Lower lobe of right lung (tissue), 2 donors: Measurements from ENCODE around the gene CYB5A. TPM values are rescaled to one million over a fixed set of nuclear protein-coding genes. Genes with fewer than 3 reads are reported as not detected.

ENCODE experiments used
- ATAC-seq, 2 donors: fragments of 200-7000 bp; cut with Tn5 transposase; one replicate each; pipeline ENCODE4 v1.9.1; 2020 to 2022; ENCODE audit warnings: mild to moderate bottlenecking in 2 of 2, moderate library complexity in 2 of 2
- DNase-seq: peaks from one replicate; pipeline ENCODE4 v3.0.0-alpha.2; 2020
- H3K27ac ChIP-seq: fragments of 200-600 bp; one replicate; pipeline ENCODE4 v1.8.0; 2022
- H3K27me3 ChIP-seq: fragments of 200-600 bp; one replicate; pipeline ENCODE4 v1.8.0; 2022; ENCODE audit warnings: low read depth
- H3K36me3 ChIP-seq: fragments of 200-600 bp; one replicate; pipeline ENCODE4 v1.8.0; 2022; ENCODE audit warnings: mild to moderate bottlenecking
- H3K4me1 ChIP-seq: fragments of 200-600 bp; one replicate; pipeline ENCODE4 v1.8.0; 2022
- H3K4me3 ChIP-seq: fragments of 200-600 bp; one replicate; pipeline ENCODE4 v1.8.0; 2022; ENCODE audit warnings: mild to moderate bottlenecking
- H3K9me3 ChIP-seq: fragments of 200-600 bp; one replicate; pipeline ENCODE4 v1.8.0; 2022
- intact Hi-C: fragments of 100-400 bp; cut with DNase I; formaldehyde crosslinking; loops from one replicate; pipeline ENCODE4 v1.11.0; 2022
- total RNA-seq: library from RNA; stranded (reverse); fragmentation: NEBNext Ultra II Directional; extraction: Animal tissue kit (Norgen Biotek cat#: 25700); gene quantifications from one replicate; pipeline ENCODE4 v1.2.1, GENCODE V29; 2021
- TF ChIP-seq, protein P1 (sequence below): fragments of 200-600 bp; IDR thresholded peaks from one replicate; pipeline ENCODE4 v1.8.0; 2022; ENCODE audit warnings: antibody characterized with exemption, mild to moderate bottlenecking
- donor health status: DM: no; HTN: yes; CAD: no; lungs with severe emphysema.

The CYB5A gene
- total RNA-seq, 1 donor from 2014 or later, result 458 TPM

DNA sequence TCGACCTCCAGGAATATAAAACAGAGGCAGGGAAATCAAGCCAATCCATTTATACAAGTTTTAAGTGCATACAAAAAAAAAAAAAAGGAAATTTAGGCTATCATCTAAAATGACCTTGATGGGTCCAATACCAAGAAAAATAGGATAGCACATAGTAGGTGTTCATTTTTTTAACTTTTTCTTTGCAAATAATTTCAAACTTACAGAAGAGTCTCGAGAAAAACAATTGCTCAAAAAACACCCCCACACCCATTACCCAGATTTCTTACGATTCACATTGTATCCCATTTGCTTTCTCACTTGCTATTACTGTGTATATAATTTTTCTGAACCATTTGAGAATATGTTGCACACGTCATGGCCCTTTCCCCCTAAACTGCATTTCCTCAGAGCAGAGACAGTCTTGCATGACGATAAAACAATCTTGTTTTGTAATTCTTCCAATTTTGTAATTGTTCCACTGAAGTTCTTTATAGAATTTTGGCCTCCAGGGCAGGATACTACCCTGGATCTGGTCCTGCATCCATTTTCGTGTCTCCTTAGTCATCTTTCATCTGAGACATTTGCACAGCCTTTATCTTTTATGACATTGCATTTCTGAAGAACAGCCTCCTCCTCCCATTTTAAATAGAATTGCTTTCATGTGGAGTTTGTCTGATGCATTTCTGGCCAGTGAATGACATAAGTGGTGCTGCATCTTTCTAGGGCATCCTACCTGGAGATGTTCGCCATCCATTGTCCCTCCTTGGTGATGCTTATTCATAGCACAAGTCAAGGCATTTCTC lies 68.9 kb downstream of the CYB5A start:
- H3K4me1 ChIP-seq, result no peaks in the 10 kb centered on the region
- DNase-seq, result no peak
- ATAC-seq, result no peak
- TF ChIP-seq, protein P1, sequence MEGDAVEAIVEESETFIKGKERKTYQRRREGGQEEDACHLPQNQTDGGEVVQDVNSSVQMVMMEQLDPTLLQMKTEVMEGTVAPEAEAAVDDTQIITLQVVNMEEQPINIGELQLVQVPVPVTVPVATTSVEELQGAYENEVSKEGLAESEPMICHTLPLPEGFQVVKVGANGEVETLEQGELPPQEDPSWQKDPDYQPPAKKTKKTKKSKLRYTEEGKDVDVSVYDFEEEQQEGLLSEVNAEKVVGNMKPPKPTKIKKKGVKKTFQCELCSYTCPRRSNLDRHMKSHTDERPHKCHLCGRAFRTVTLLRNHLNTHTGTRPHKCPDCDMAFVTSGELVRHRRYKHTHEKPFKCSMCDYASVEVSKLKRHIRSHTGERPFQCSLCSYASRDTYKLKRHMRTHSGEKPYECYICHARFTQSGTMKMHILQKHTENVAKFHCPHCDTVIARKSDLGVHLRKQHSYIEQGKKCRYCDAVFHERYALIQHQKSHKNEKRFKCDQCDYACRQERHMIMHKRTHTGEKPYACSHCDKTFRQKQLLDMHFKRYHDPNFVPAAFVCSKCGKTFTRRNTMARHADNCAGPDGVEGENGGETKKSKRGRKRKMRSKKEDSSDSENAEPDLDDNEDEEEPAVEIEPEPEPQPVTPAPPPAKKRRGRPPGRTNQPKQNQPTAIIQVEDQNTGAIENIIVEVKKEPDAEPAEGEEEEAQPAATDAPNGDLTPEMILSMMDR, result no peak
- H3K27ac ChIP-seq, result no peak overlapping the region
- H3K9me3 ChIP-seq, result no peaks in the 10 kb centered on the region
- H3K27me3 ChIP-seq, result no peaks in the 10 kb centered on the region
- intact Hi-C loops, result no loop called here
- no peaks in the 10 kb centered on the region for H3K36me3 ChIP-seq
- H3K4me3 ChIP-seq, result no peak overlapping the region

DNA sequence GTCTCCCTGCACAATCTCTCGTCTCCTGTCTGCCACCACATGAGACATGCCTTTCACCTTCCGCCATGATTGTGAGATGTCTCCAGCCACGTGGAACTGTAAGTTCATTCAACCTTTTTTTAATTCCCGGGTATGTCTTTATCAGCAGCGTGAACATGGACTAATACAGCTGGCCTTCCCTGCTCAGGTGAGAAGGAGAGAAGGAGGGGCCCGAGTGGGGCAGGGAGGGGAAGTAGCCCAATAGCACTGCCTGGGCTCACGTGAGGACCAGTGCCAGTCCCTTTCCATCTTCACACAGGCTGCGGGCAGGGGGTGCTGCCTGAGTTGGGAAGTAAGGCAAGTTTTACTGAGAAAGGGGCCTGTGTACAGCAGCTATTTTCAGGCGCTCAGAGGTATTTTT lies 70.7 kb downstream of the CYB5A start:
- no peaks in the 10 kb centered on the region for H3K36me3 ChIP-seq
- no peaks in the 10 kb centered on the region for H3K9me3 ChIP-seq
- intact Hi-C loops, result no loop called here
- DNase-seq, result no peak
- no peaks in the 10 kb centered on the region for H3K4me1 ChIP-seq
- no peak overlapping the region for H3K4me3 ChIP-seq
- TF ChIP-seq, protein P1, result no peak
- ATAC-seq, result no peak
- no peaks in the 10 kb centered on the region for H3K27me3 ChIP-seq
- no peak overlapping the region for H3K27ac ChIP-seq

GRCh38 chr18:74219056-74219455 lies 72.7 kb downstream of the CYB5A start:
- H3K27ac ChIP-seq, result no peak overlapping the region
- TF ChIP-seq, protein P1, result no peak
- ATAC-seq (no peak), DNase-seq (no peak)
- H3K4me1 ChIP-seq, result no peaks in the 10 kb centered on the region
- no peaks in the 10 kb centered on the region for H3K9me3 ChIP-seq
- intact Hi-C loops, result no loop called here
- no peaks in the 10 kb centered on the region for H3K36me3 ChIP-seq
- no peak overlapping the region for H3K4me3 ChIP-seq
- H3K27me3 ChIP-seq, result no peaks in the 10 kb centered on the region

DNA sequence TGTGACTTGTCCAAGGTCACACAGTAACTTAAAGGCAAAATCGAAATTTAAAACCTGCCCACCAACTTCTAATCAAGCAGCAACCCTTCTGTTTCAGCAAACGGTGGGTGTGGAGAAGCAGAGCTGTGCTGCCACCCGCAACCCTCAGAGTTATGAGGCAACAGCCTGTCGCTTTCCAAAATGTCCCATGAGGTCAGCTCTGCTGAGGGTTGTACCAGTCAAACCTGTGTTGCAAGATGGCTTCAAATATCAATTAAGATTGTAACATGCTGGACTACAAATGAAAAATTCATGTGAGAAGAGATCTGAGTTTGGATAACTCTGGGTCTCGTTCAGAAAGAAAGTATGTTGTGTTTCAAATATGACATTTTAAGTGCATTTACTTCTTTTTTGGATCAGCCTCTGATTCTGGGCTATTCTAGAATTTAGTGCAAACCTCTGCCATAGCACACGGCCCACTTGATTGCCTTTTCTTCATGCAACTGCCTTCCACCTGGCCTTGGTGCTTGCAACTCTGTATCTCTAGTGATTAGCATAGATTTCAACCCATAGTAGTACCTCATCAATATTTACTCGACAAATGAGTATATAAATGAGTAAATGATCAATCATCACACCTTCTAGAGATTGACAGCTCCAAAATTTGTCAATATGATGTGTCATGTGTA lies 74.2 kb downstream of the CYB5A start:
- no peaks in the 10 kb centered on the region for H3K4me1 ChIP-seq
- TF ChIP-seq, protein P1, result no peak
- H3K27me3 ChIP-seq, result no peaks in the 10 kb centered on the region
- H3K9me3 ChIP-seq, result no peaks in the 10 kb centered on the region
- no peak overlapping the region for H3K4me3 ChIP-seq
- DNase-seq (peak; percentile 64), ATAC-seq (peak; percentile 87 to 88)
- no peaks in the 10 kb centered on the region for H3K36me3 ChIP-seq
- intact Hi-C loops, result no loop called here
- no peak overlapping the region for H3K27ac ChIP-seq

GRCh38 chr18:74216661-74217110 lies 75.1 kb downstream of the CYB5A start:
- no peaks in the 10 kb centered on the region for H3K4me1 ChIP-seq
- no peaks in the 10 kb centered on the region for H3K36me3 ChIP-seq
- no peak overlapping the region for H3K4me3 ChIP-seq
- no peak for DNase-seq
- no peaks in the 10 kb centered on the region for H3K9me3 ChIP-seq
- ATAC-seq, result no peak
- TF ChIP-seq, protein P1, result no peak
- H3K27me3 ChIP-seq, result no peaks in the 10 kb centered on the region
- intact Hi-C loops, result no loop called here
- no peak overlapping the region for H3K27ac ChIP-seq
